ENCODE measurements around the gene SLC8A1. TPM values are rescaled to one million over a fixed set of nuclear protein-coding genes. Genes with fewer than 3 reads are reported as not detected.

Gene SLC8A1
- total and polyA plus RNA-seq, 11 donors, result 61.9 to 1,521 (median 827) TPM

- H3K4me3 ChIP-seq, result no peak overlapping the region
- H3K36me3 ChIP-seq, result peaks cover 0 to 4% (median 0%) of the 10 kb centered on the region in 9 donors
- intact Hi-C loops (cut with DNase I), result no loop called here
- H3K4me1 ChIP-seq, result peaks cover 0 to 47% (median 20%) of the 10 kb centered on the region in 12 donors
- H3K9me3 ChIP-seq, result peaks cover 0 to 4% (median 0%) of the 10 kb centered on the region in 12 donors
- 76 to 80% (median 79%) methylated on average over 2 of the region's 2 CpGs for WGBS, 4 donors
- peak overlapping the region in 1 of 12 donors; percentile 49 for H3K27ac ChIP-seq
- no peaks in the 10 kb centered on the region for H3K27me3 ChIP-seq
- ATAC-seq, result no peak
- no peak for DNase-seq
- no peak for TF ChIP-seq POLR2A (IDR thresholded peaks at IDR 0.05)
- no peak for TF ChIP-seq CTCF (IDR thresholded peaks at IDR 0.05)
These were observed 251.4 kb downstream of the SLC8A1 start for GRCh38 chr2:40200366-40200915.

GRCh38 chr2:40199771-40200170 lies 252.1 kb downstream of the SLC8A1 start:
- no peak for TF ChIP-seq CTCF (IDR thresholded peaks at IDR 0.05)
- TF ChIP-seq POLR2A (IDR thresholded peaks at IDR 0.05), result no peak
- DNase-seq, result no peak
- Histone ChIP-seq H3K9me3 (no peaks in the 10 kb centered on the region), H3K27me3 (no peaks in the 10 kb centered on the region), H3K4me1 (peaks cover 0 to 43% (median 20%) of the 10 kb centered on the region in 12 donors), H3K4me3 (no peak overlapping the region), H3K36me3 (peaks cover 0 to 2% (median 0%) of the 10 kb centered on the region in 9 donors), H3K27ac (no peak overlapping the region)
- ATAC-seq, result no peak
- intact Hi-C loops (cut with DNase I), result no loop called here

- H3K27me3 ChIP-seq, result no peaks in the 10 kb centered on the region
- peak overlapping the region in 1 of 12 donors; percentile 40 for H3K27ac ChIP-seq
- intact Hi-C loops (cut with DNase I), result loop anchor here in 1 of 10 donors (2.0 kb wide), 1 partner anchor 28 kb away; no protein-coding TSS in a partner anchor
- H3K4me3 ChIP-seq, result no peak overlapping the region
- ATAC-seq (peak in 1 of 4 donors; percentile 43), DNase-seq (no peak)
- H3K36me3 ChIP-seq, result peaks cover 0 to 4% (median 0%) of the 10 kb centered on the region in 9 donors
- TF ChIP-seq CTCF (IDR thresholded peaks at IDR 0.05) (no peak), POLR2A (IDR thresholded peaks at IDR 0.05) (no peak)
- peaks cover 0 to 42% (median 10%) of the 10 kb centered on the region in 12 donors for H3K4me1 ChIP-seq
- 41 to 55% (median 48%) methylated on average over 5 of the region's 5 CpGs for WGBS, 4 donors
- H3K9me3 ChIP-seq, result no peaks in the 10 kb centered on the region
These were observed 254.8 kb downstream of the SLC8A1 start for GRCh38 chr2:40197121-40197520.

GRCh38 chr2:40193670-40194026 lies 258.2 kb downstream of the SLC8A1 start:
- Histone ChIP-seq H3K27ac (no peak overlapping the region), H3K27me3 (no peaks in the 10 kb centered on the region), H3K9me3 (no peaks in the 10 kb centered on the region), H3K36me3 (peaks cover 0 to 4% (median 0%) of the 10 kb centered on the region in 9 donors), H3K4me1 (peaks cover 0 to 32% (median 3%) of the 10 kb centered on the region in 12 donors), H3K4me3 (no peak overlapping the region)
- intact Hi-C loops (cut with DNase I), result no loop called here
- no peak for DNase-seq
- ATAC-seq, result no peak
- TF ChIP-seq CTCF (IDR thresholded peaks at IDR 0.05), result no peak
- TF ChIP-seq POLR2A (IDR thresholded peaks at IDR 0.05), result no peak
